ENCODE results near the gene CPE. TPM values are rescaled to one million over a fixed set of nuclear protein-coding genes. Genes with fewer than 3 reads are reported as not detected.
"Not testable (repeated sequence)": the region's sequence is repeated elsewhere in the genome, so short reads cannot be mapped to it uniquely, and the experiment has no call there.

CPE gene
- total RNA-seq, 4 donors from 2014 or later, result 104 to 116 (median 108) TPM

- Histone ChIP-seq H3K4me1 (peaks cover 9 to 21% (median 14%) of the 10 kb centered on the region in 4 donors), H3K4me3 (no peak overlapping the region), H3K36me3 (peaks cover 0 to 4% (median 0%) of the 10 kb centered on the region in 4 donors), H3K27ac (replicated peaks in 1 of 4) (no peak overlapping the region), H3K27me3 (no peaks in the 10 kb centered on the region), H3K9me3 (no peaks in the 10 kb centered on the region)
- intact Hi-C loops (cut with DNase I), result no loop called here
- WGBS, result 84% methylated on average over 10 of the region's 10 CpGs
- DNase-seq (ENCODE audit: extremely low spot score), result no peak
- TF ChIP-seq CTCF (IDR thresholded peaks at IDR 0.05), result no peak
- TF ChIP-seq POLR2AphosphoS5 (IDR thresholded peaks at IDR 0.05), result no peak
- no peak for TF ChIP-seq POLR2A (IDR thresholded peaks at IDR 0.05; ENCODE audit: low read depth)
- TF ChIP-seq EP300 (IDR thresholded peaks at IDR 0.05), result no peak
These were observed 47.0 kb upstream of the CPE start for GRCh38 chr4:165331823-165332222.

- intact Hi-C loops (cut with DNase I), result no loop called here
- Histone ChIP-seq H3K36me3 (peaks cover 0 to 4% (median 0%) of the 10 kb centered on the region in 4 donors), H3K27me3 (no peaks in the 10 kb centered on the region), H3K4me3 (no peak overlapping the region), H3K9me3 (no peaks in the 10 kb centered on the region), H3K4me1 (peaks cover 9 to 21% (median 14%) of the 10 kb centered on the region in 4 donors), H3K27ac (replicated peaks in 1 of 4) (no peak overlapping the region)
- 57% methylated on average over 1 of the region's 1 CpG for WGBS
- no peak for DNase-seq (ENCODE audit: extremely low spot score)
- TF ChIP-seq POLR2A (IDR thresholded peaks at IDR 0.05; ENCODE audit: low read depth), result no peak
- no peak for TF ChIP-seq EP300 (IDR thresholded peaks at IDR 0.05)
- TF ChIP-seq POLR2AphosphoS5 (IDR thresholded peaks at IDR 0.05), result no peak
- no peak for TF ChIP-seq CTCF (IDR thresholded peaks at IDR 0.05)
These were observed 46.3 kb upstream of the CPE start for GRCh38 chr4:165332502-165332901.

GRCh38 chr4:165335163-165335703 lies 43.6 kb upstream of the CPE start:
- peaks cover 4 to 24% (median 13%) of the 10 kb centered on the region in 4 donors for H3K36me3 ChIP-seq
- intact Hi-C loops (cut with DNase I), result no loop called here
- WGBS, result 73% methylated on average over 3 of the region's 3 CpGs
- H3K9me3 ChIP-seq, result no peaks in the 10 kb centered on the region
- no peaks in the 10 kb centered on the region for H3K27me3 ChIP-seq
- no peak for DNase-seq (ENCODE audit: extremely low spot score)
- H3K4me1 ChIP-seq, result no peaks in the 10 kb centered on the region
- no peak overlapping the region for H3K27ac ChIP-seq (replicated peaks in 1 of 4)
- no peak overlapping the region for H3K4me3 ChIP-seq
- TF ChIP-seq POLR2AphosphoS5 (IDR thresholded peaks at IDR 0.05) (no peak), POLR2A (IDR thresholded peaks at IDR 0.05; ENCODE audit: low read depth) (no peak), EP300 (IDR thresholded peaks at IDR 0.05) (no peak), CTCF (IDR thresholded peaks at IDR 0.05) (no peak)

- 93% methylated on average over 6 of the region's 6 CpGs for WGBS
- Histone ChIP-seq H3K27me3 (no peaks in the 10 kb centered on the region), H3K4me3 (no peak overlapping the region), H3K27ac (replicated peaks in 1 of 4) (no peak overlapping the region), H3K4me1 (no peaks in the 10 kb centered on the region), H3K36me3 (peaks cover 5 to 34% (median 18%) of the 10 kb centered on the region in 4 donors), H3K9me3 (no peaks in the 10 kb centered on the region)
- TF ChIP-seq POLR2A (IDR thresholded peaks at IDR 0.05; ENCODE audit: low read depth), result no peak
- TF ChIP-seq EP300 (IDR thresholded peaks at IDR 0.05), result no peak
- no peak for TF ChIP-seq CTCF (IDR thresholded peaks at IDR 0.05)
- no peak for TF ChIP-seq POLR2AphosphoS5 (IDR thresholded peaks at IDR 0.05)
- DNase-seq (ENCODE audit: extremely low spot score), result no peak
- intact Hi-C loops (cut with DNase I), result no loop called here
These were observed 42.1 kb upstream of the CPE start for GRCh38 chr4:165336743-165337142.

- intact Hi-C loops (cut with DNase I); H3K4me3 ChIP-seq; DNase-seq (ENCODE audit: extremely low spot score); H3K27me3 ChIP-seq; H3K27ac ChIP-seq (replicated peaks in 1 of 4); H3K4me1 ChIP-seq; H3K9me3 ChIP-seq: not testable (repeated sequence)
- 97% methylated on average over 5 of the region's 5 CpGs for WGBS
- H3K36me3 ChIP-seq, result peaks cover 5 to 41% (median 22%) of the 10 kb centered on the region in 4 donors
These were observed 36.5 kb upstream of the CPE start for GRCh38 chr4:165342340-165342739.

Measured in esophagus muscularis mucosa (tissue), 4 donors.